HepG2 (cell line): Measurements from ENCODE around the gene NEURL4. TPM values are rescaled to one million over a fixed set of nuclear protein-coding genes. Genes with fewer than 3 reads are reported as not detected.

Experiments
- ATAC-seq: fragments of 200-7000 bp; cut with Tn5 transposase; 3 replicates; pipeline ENCODE4 v1.9.1; 2020; ENCODE audit warnings: mild to moderate bottlenecking, moderate library complexity
- BruUV-seq: library from RNA; stranded (reverse); fragments of 400-500 nt; replicated peaks from 2 replicates; lab custom pipeline; 2021; lab: Mats Ljungman, UMichigan
- CTCF ChIA-PET: fragments of 300-600 bp; formaldehyde crosslinking; extraction: SDS; loops from one replicate; lab custom pipeline; 2021; ENCODE audit warnings: low total read pairs, inconsistent platforms, low intra/inter-chr PET ratio; lab: Yijun Ruan, JAX
- POLR2A ChIA-PET: fragments of 350-600 bp; sonication (Branson Sonifier 250); formaldehyde crosslinking; loops from one replicate; lab custom pipeline; 2020; ENCODE audit warnings: antibody characterized with exemption, inconsistent platforms; lab: Yijun Ruan, JAX
- DNase-seq: peaks from one replicate; pipeline ENCODE4 v3.0.0-alpha.2; 2015; ENCODE audit warnings: low spot score
- FAIRE-seq: peaks from 3 replicates; lab custom pipeline; 2011; peaks lifted over from hg19 to GRCh38; lab: Jason Lieb, UNC
- H2AFZ ChIP-seq: one replicate; pipeline ENCODE4 v1.6.1; 2011; ENCODE audit warnings: low read length, inconsistent platforms
- H3K27ac ChIP-seq: fragments of 300-600 bp; 3 replicates; pipeline ENCODE4 v1.8.0; 2011; ENCODE audit warnings: mixed run types, mild to moderate bottlenecking, mixed read lengths, low read length, inconsistent platforms; ENCODE audit not compliant: insufficient read depth; ENCODE audit errors: extremely low read length
- H3K27me3 ChIP-seq, 2 experiments: fragments of 200-600 bp in 1 of 2; 2 replicates in 1 of 2; 3 replicates in 1 of 2; pipeline versions ENCODE4 v1.6.0 to v1.8.0; 2011; ENCODE audit warnings: low read length in 2 of 2, mild to moderate bottlenecking in 2 of 2, moderate library complexity in 2 of 2, inconsistent platforms in 1 of 2; ENCODE audit not compliant: insufficient read depth in 2 of 2, control insufficient read depth in 1 of 2
- H3K36me3 ChIP-seq, 2 experiments: fragments of 200-600 bp in 1 of 2; replicated peaks in 1 of 2; 2 replicates in 1 of 2; 3 replicates in 1 of 2; pipeline versions ENCODE4 v1.5.1 to v1.8.0; 2011; ENCODE audit warnings: low read length in 2 of 2, inconsistent platforms in 1 of 2; ENCODE audit not compliant: insufficient read depth in 2 of 2, control insufficient read depth in 1 of 2
- H3K4me1 ChIP-seq: 2 replicates; pipeline ENCODE4 v1.5.1; 2012; ENCODE audit warnings: low read length, inconsistent platforms; ENCODE audit not compliant: insufficient read depth
- H3K4me2 ChIP-seq: 2 replicates; pipeline ENCODE4 v1.6.0; 2011; ENCODE audit warnings: low read depth, low read length, inconsistent platforms
- H3K4me3 ChIP-seq, 3 experiments: fragments of 200-600 bp in 1 of 3; sonication (generic), shearing (Covaris generic) in 1 of 3; replicated peaks in 1 of 3; 2 replicates each; pipeline ENCODE4 v1.5.1; 2011 to 2016; ENCODE audit warnings: low read length in 3 of 3, inconsistent platforms in 2 of 3, low read depth in 2 of 3, mild to moderate bottlenecking in 2 of 3, control low read depth in 1 of 3, mixed read lengths in 1 of 3; ENCODE audit not compliant: insufficient read depth in 1 of 3
- H3K79me2 ChIP-seq: one replicate; pipeline ENCODE4 v1.6.1; 2011; ENCODE audit warnings: low read length, inconsistent platforms; ENCODE audit not compliant: insufficient read depth
- H3K9ac ChIP-seq: 2 replicates; pipeline ENCODE4 v1.6.0; 2011; ENCODE audit warnings: mild to moderate bottlenecking, low read depth, low read length, inconsistent platforms; ENCODE audit not compliant: insufficient read depth
- H3K9me3 ChIP-seq: 2 replicates; pipeline ENCODE4 v1.5.1; 2012; ENCODE audit warnings: mild to moderate bottlenecking, low read length
- H4K20me1 ChIP-seq: 2 replicates; pipeline ENCODE4 v1.6.0; 2011; ENCODE audit warnings: inconsistent platforms, mild to moderate bottlenecking, low read length, moderate library complexity; ENCODE audit not compliant: insufficient read depth
- BATF2 ChIP-seq: sonication (generic); formaldehyde crosslinking; IDR thresholded peaks from 2 replicates; pipeline ENCODE4 v1.8.0; 2022; ENCODE audit warnings: mild to moderate bottlenecking, missing genetic modification reagents, moderate library complexity
- ELF4 ChIP-seq: sonication (generic); formaldehyde crosslinking; IDR thresholded peaks from 2 replicates; pipeline ENCODE4 v1.5.0; 2020; ENCODE audit warnings: missing genetic modification reagents, mild to moderate bottlenecking, moderate library complexity, borderline replicate concordance
- HMGXB4 ChIP-seq, 2 experiments: sonication (generic) in 1 of 2; formaldehyde crosslinking in 1 of 2; IDR thresholded peaks; 2 replicates each; pipeline versions ENCODE4 v1.4.0 to v1.6.1; 2018 to 2020; ENCODE audit warnings: missing genetic modification reagents in 2 of 2, borderline replicate concordance in 1 of 2, low read depth in 1 of 2, mild to moderate bottlenecking in 1 of 2, missing biosample characterization in 1 of 2
- JARID2 ChIP-seq: sonication (generic); formaldehyde crosslinking; IDR thresholded peaks from 2 replicates; pipeline ENCODE4 v1.8.1; 2023; ENCODE audit warnings: missing genetic modification reagents, inconsistent platforms; ENCODE audit not compliant: insufficient replicate concordance
- NONO ChIP-seq, 2 experiments: fragments of 450-650 bp in 1 of 2; sonication (generic) in 1 of 2; formaldehyde crosslinking in 1 of 2; IDR thresholded peaks in 1 of 2; conservative IDR thresholded peaks in 1 of 2; 2 replicates each; pipeline versions ENCODE4 v1.6.1 to v1.8.0; 2017 to 2022; ENCODE audit warnings: mild to moderate bottlenecking in 1 of 2, missing genetic modification reagents in 1 of 2, moderate library complexity in 1 of 2
- NR2C2 ChIP-seq: sonication (generic); formaldehyde crosslinking; IDR thresholded peaks from 2 replicates; pipeline ENCODE4 v1.4.0; 2020; ENCODE audit warnings: missing genetic modification reagents, mild to moderate bottlenecking, moderate library complexity, borderline replicate concordance
- POLR2A ChIP-seq, 2 experiments: IDR thresholded peaks; 2 replicates each; pipeline ENCODE4 v1.6.1; 2011; ENCODE audit warnings: low read depth in 2 of 2, low read length in 2 of 2, mild to moderate bottlenecking in 1 of 2, moderate library complexity in 1 of 2; ENCODE audit not compliant: insufficient read depth in 1 of 2
- SKI ChIP-seq: fragments of 450-650 bp; IDR thresholded peaks from one replicate; pipeline ENCODE4 v1.6.1; 2018; ENCODE audit warnings: mild to moderate bottlenecking; ENCODE audit not compliant: partially characterized antibody
- SPEN ChIP-seq: sonication (generic); formaldehyde crosslinking; IDR thresholded peaks from 2 replicates; pipeline ENCODE4 v1.5.1; 2020; ENCODE audit warnings: low read depth, mild to moderate bottlenecking, missing genetic modification reagents
- UBTF ChIP-seq: sonication (generic); formaldehyde crosslinking; IDR thresholded peaks from 2 replicates; pipeline ENCODE4 v1.4.0; 2020; ENCODE audit warnings: mild to moderate bottlenecking, missing genetic modification reagents
- ZFP36L1 ChIP-seq: sonication (generic); formaldehyde crosslinking; IDR thresholded peaks from 2 replicates; pipeline ENCODE4 v1.8.0; 2022; ENCODE audit warnings: mild to moderate bottlenecking, missing genetic modification reagents, moderate library complexity
- ZNF550 ChIP-seq: sonication (generic); formaldehyde crosslinking; IDR thresholded peaks from 2 replicates; pipeline ENCODE4 v1.4.0; 2020; ENCODE audit warnings: mild to moderate bottlenecking, missing genetic modification reagents, borderline replicate concordance
- ZNF850 ChIP-seq: sonication (generic); formaldehyde crosslinking; conservative IDR thresholded peaks from 2 replicates; pipeline ENCODE4 v1.9.0; 2021; ENCODE audit warnings: mild to moderate bottlenecking, missing genetic modification reagents
- WGBS: methylation state at CpG from one replicate; pipeline ENCODE4 v1.1.6; 2017; ENCODE audit warnings: low lambda C conversion rate; 5-methylcytosine and 5-hydroxymethylcytosine counted together
- in situ Hi-C: cut with HindIII; loops from 2 replicates; pipeline ENCODE4 v1.10.0; 2017; ENCODE audit warnings: low pct_unique_long_range_greater_than_20kb; ENCODE audit not compliant: extremely low pct_ligation_motif_present
- intact Hi-C: fragments of 100-400 bp; cut with micrococcal nuclease; formaldehyde crosslinking; loops from one replicate; pipeline ENCODE4 v1.10.0; 2022; ENCODE audit not compliant: unreplicated experiment
- polyA plus RNA-seq, 8 experiments: library from polyadenylated mRNA; depleted of rRNA in 3 of 8; stranded (reverse) in 7 of 8; unstranded in 1 of 8; fragments of >200 nt; fragmentation: Illumina TruSeq in 4 of 8; extraction: Trizol in 4 of 8; gene quantifications; 2 replicates each; pipeline versions ENCODE4 v1.2.1 to v1.2.3, GENCODE V29; 2011 to 2016; ENCODE audit warnings: low read depth in 4 of 8, missing spikeins in 1 of 8, mixed read lengths in 1 of 8; ENCODE audit not compliant: insufficient read depth in 1 of 8
- total RNA-seq, 5 experiments: library from RNA; depleted of rRNA; stranded (reverse); fragments of >200 nt; fragmentation: Illumina TruSeq; extraction: Trizol; gene quantifications; 2 replicates each; pipeline ENCODE4 v1.2.3, GENCODE V29; 2016; ENCODE audit warnings: low read depth in 1 of 5
- TF ChIP-seq, protein P1 (sequence below): sonication (generic); formaldehyde crosslinking; IDR thresholded peaks from 2 replicates; pipeline ENCODE4 v1.5.0; 2020; ENCODE audit warnings: mild to moderate bottlenecking, missing genetic modification reagents
- TF ChIP-seq, protein P2 (sequence below): sonication (generic); formaldehyde crosslinking; IDR thresholded peaks from 2 replicates; pipeline ENCODE4 v1.5.0; 2020; ENCODE audit warnings: mild to moderate bottlenecking, missing genetic modification reagents

The NEURL4 gene
- total and polyA plus RNA-seq, 2 of the 13 experiments (the other 11 are each of a cell fraction or from before 2014, with no cell fraction given): 14.8 to 15.7 TPM

DNA sequence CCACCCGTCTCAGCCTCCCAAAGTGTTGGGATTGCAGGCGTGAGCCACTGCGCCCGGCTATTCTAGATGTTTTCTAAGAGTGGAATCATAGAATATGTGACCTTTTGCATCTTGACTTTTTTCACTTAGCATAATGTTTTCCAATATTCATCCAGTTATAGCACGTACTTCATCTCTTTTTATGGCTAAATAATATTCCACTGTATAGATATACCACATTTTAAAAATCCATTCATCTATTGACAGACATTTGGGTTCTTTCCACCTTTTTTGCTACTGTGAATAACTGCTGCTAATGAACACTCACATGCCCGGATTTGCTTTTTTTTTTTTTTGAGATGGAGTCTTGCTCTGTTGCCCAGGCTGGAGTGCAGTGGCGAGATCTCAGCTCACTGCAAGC, 25.0 kb downstream of the NEURL4 start:
- Histone ChIP-seq H3K36me3 (peaks cover 0 to under 1% of the 10 kb centered on the region in 2 experiments; a peak in 1 of 5 replicates), H3K4me3 (no peak overlapping the region), H4K20me1 (peaks cover 11% of the 10 kb centered on the region), H3K9ac (no peak overlapping the region), H3K9me3 (no peaks in the 10 kb centered on the region), H3K27me3 (0 out of 5 replicates have a peak, but pooled peaks cover 0 to 2% of the 10 kb centered on the region in 2 experiments), H3K4me2 (no peak overlapping the region), H3K27ac (no peak overlapping the region), H3K79me2 (peaks cover 15% of the 10 kb centered on the region), H2AFZ (no peak overlapping the region), H3K4me1 (peaks cover 13% of the 10 kb centered on the region)
- WGBS: 73% methylated on average over 7 of the region's 7 CpGs
- DNase-seq: no peak
- ATAC-seq: no peak
- no peak for FAIRE-seq
- CTCF ChIA-PET: no interaction called here
- in situ Hi-C loops: no loop called here
- no TSS peak for BruUV-seq
- POLR2A ChIA-PET: interaction anchor here (2.0 kb wide), 1 partner anchor 24 kb away, joined by 7 read pairs; no protein-coding TSS in a partner anchor
- intact Hi-C loops: no loop called here
- TF ChIP-seq POLR2A (IDR thresholded peaks at IDR 0.05; ENCODE audit: insufficient read depth in 1 of 2, low read depth in 2 of 2, low read length in 2 of 2) (no peak), SPEN (CRISPR knock-in tag) (no peak), ZNF850 (CRISPR knock-in tag) (no peak), ZNF550 (no peak), NONO (IDR thresholded peaks at IDR 0.05) (no peak), NONO (CRISPR knock-in tag; conservative IDR thresholded peaks at IDR 0.05) (no peak), JARID2 (CRISPR knock-in tag) (no peak), ZFP36L1 (CRISPR knock-in tag) (no peak), BATF2 (CRISPR knock-in tag) (no peak), UBTF (CRISPR knock-in tag) (no peak), SKI (no peak), ELF4 (CRISPR knock-in tag) (no peak), NR2C2 (CRISPR knock-in tag) (no peak), HMGXB4 (CRISPR knock-in tag; IDR thresholded peaks at IDR 0.05; ENCODE audit: borderline replicate concordance in 1 of 2, low read depth in 1 of 2) (no peak)
- TF ChIP-seq, protein P1, sequence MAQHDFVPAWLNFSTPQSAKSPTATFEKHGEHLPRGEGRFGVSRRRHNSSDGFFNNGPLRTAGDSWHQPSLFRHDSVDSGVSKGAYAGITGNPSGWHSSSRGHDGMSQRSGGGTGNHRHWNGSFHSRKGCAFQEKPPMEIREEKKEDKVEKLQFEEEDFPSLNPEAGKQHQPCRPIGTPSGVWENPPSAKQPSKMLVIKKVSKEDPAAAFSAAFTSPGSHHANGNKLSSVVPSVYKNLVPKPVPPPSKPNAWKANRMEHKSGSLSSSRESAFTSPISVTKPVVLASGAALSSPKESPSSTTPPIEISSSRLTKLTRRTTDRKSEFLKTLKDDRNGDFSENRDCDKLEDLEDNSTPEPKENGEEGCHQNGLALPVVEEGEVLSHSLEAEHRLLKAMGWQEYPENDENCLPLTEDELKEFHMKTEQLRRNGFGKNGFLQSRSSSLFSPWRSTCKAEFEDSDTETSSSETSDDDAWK (CRISPR knock-in tag): no peak
- TF ChIP-seq, protein P2, sequence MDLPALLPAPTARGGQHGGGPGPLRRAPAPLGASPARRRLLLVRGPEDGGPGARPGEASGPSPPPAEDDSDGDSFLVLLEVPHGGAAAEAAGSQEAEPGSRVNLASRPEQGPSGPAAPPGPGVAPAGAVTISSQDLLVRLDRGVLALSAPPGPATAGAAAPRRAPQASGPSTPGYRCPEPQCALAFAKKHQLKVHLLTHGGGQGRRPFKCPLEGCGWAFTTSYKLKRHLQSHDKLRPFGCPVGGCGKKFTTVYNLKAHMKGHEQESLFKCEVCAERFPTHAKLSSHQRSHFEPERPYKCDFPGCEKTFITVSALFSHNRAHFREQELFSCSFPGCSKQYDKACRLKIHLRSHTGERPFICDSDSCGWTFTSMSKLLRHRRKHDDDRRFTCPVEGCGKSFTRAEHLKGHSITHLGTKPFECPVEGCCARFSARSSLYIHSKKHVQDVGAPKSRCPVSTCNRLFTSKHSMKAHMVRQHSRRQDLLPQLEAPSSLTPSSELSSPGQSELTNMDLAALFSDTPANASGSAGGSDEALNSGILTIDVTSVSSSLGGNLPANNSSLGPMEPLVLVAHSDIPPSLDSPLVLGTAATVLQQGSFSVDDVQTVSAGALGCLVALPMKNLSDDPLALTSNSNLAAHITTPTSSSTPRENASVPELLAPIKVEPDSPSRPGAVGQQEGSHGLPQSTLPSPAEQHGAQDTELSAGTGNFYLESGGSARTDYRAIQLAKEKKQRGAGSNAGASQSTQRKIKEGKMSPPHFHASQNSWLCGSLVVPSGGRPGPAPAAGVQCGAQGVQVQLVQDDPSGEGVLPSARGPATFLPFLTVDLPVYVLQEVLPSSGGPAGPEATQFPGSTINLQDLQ: no peak
